ENCODE data around the gene MEGF11. TPM values are rescaled to one million over a fixed set of nuclear protein-coding genes. Genes with fewer than 3 reads are reported as not detected.

Gene MEGF11
- under 0.01 TPM in 1 of 2 replicates, not detected in the other for total RNA-seq

DNA sequence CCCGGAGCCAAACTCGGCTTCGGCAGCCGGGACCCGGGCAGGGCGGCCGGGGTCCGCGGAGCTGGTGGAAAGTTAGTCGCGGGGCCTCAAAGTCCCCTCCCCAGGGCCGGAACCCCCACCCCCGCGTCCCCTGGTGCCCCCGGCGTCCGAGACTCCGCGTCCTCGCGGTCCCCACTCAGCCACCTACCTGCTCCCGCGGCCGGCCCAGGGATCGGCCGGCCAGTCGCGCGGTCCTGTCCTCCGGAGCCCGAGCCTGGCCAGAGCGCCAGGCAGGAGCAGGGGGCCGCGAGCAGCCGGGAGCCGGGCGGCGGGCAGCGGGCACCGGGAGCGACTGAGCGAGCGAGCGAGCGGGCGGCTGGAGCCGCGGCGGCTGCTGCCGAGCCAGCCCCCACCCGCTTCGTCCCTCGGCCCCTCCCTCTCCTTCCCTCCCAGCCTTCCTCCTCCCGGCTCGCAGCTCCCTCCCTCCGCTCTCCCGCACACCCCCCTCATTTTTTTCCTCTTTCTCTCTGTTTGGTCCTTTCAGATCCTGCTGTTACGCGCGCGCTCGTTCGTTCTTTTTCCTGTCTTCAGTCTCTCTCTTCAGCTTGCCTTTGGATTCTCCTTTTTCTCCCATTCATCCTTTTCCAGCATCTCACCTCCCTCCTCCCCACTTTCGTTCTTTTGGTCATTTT, at the start of gene MEGF11:
Gene MEGF11 (minus strand): TSS at position 333 of the 671 bp plus-strand sequence. CDS start 125,347 bp downstream, outside the sequence.

DNA sequence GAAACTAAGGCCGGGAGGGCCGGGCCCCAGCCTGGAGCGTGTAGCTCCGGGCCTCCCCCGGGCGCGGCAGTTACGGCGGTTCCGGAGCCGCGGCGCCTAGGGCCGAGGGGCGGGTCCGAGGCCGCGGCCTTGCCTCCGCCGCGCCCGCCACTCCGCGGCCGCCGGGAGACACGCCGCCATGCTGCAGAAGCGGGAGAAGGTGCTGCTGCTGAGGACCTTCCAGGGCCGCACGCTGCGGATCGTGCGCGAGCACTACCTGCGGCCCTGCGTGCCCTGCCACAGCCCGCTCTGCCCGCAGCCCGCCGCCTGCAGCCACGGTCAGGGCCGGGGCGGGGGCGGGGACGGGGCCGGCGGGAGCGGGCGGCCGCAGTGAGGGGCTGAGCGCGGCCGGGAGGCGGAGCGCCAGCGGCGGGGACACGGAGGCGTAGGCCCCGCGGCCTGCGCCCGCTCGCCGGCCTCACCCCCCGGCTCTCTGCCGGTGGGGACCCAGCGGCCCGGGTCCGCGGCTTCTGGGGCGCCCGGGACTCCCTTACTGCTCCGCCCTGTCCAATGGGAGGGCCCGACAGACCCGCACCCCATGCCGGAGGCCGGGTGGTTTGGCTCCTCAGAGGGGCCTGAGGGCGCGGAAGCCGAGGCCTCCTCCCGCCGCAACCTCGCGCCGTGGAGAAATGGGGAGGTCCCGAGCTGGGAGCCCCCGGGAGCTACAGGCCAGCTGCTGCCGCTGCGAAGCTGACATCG, 40.0 kb upstream of the MEGF11 start, which contains the start of gene DIS3L:
Gene DIS3L (plus strand): TSS at position 150 of the 738 bp plus-strand sequence. CDS start 29 bp downstream, at position 179.

DNA sequence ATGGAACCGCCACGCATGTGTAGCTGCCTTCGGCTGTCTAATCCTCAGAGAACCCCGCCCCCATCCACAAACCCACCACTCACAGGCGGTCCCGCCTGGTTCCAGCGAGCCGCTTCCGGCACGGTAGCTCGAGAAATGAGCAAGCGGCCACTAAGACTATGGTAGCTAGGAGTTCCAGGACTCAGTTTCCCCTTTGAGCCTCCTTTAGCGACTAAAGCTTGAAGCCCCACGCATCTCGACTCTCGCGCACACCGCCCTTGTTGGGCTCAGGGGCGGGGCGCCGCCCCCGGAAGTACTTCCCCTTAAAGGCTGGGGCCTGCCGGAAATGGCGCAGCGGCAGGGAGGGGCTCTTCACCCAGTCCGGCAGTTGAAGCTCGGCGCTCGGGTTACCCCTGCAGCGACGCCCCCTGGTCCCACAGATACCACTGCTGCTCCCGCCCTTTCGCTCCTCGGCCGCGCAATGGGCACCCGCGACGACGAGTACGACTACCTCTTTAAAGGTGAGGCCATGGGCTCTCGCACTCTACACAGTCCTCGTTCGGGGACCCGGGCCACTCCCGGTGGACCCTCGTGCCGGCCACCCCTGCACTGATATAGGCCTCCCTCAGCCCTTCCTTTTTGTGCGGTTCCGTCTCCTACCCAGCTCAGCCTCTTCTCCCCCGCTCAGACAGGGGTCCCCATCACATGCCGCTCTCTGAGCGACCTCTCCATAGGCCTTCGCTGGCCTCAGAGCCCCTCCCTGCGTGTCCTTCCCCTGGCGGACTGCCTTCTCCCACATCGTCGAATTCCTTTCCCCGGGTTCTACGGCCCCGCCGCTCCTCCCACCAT, 384.2 kb downstream of the MEGF11 start, which contains the start of gene RAB11A:
Gene RAB11A (plus strand): TSS at position 366 of the 828 bp plus-strand sequence. CDS start 95 bp downstream, at position 461.

Small RNA genes within 50 kb of the gene (small RNA-seq; reads per million reads assigned to genes)
- gene MIR4311, result not detected

Other genes starting within 250 kb of the MEGF11 start
- 38.4 and 39.6 TPM in 2 replicates for gene DIS3L, start 39.8 kb upstream of the MEGF11 start, total RNA-seq
- gene TIPIN, start 102.9 kb upstream of the MEGF11 start, total RNA-seq, result 6.5 and 8.1 TPM in 2 replicates
- gene MAP2K1, start 133.2 kb upstream of the MEGF11 start, total RNA-seq, result 29.5 and 30.8 TPM in 2 replicates
- gene SNAPC5, start 244.0 kb upstream of the MEGF11 start, total RNA-seq, result 8.4 and 16.2 TPM in 2 replicates